HG03060 (cell line): ENCODE data around the gene ASTN2.

Experiments used
- ATAC-seq: cut with Tn5 transposase; IDR thresholded peaks from one replicate; pipeline ENCODE4 v1.9.1; 2021; ENCODE audit warnings: low read depth, moderate number of reproducible peaks; ENCODE audit not compliant: unreplicated experiment

ASTN2 gene

DNA sequence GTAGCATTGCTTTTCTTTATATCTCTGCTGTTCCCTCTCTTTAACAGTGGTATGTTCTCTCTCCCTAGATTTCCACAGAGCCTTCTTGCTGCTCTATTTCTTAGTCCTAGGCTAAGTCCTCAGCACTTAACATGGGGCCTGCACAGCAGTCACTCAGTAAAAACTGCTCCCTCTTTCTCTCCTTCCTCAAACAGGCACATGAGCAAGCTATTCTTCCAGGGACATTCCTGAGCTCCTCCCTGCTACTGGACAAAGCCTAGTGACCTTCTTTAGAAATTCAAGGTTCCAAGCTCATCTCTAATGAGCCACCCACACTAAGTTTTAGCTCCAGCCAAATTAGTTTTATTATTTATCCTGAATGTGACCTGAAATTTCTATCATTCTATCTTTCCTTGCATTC, 688.3 kb downstream of the ASTN2 start:
- no peak for ATAC-seq

DNA sequence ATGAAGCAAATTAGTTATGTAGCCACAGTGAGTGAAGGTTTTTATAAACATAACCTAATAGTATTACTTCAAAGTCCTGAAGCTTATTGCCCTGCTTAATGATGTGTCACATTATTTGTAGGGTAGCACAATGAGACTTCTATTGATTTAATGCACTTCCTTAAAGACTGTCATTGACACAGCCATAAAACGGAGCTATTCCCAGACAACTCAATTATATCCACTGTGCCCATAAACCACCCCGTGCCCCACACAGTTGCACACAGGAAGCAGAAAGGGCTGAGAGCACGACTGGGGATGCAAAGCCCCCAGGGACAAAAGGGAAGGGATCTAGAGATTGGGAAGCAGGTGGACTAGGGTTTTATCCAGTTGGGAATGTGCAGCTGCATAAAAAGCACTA, 690.7 kb downstream of the ASTN2 start:
- ATAC-seq, result no peak

DNA sequence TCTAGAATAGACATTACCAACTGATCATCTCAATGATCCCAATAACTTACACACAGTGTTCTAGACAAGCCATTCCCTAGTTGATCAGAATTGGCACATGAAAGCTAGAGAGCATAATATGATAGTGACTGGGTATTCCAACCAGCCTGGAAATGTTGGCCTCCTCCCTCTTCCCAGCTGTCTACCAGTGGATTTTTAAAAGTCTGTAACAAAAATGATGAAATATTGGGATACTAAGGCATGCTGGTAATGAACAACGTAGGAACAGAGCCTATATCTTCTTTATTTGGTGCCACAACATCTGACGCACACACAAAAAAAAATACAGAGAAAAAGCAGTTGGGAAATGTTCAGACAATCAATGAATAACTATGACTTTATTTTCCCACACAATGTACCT, 692.9 kb downstream of the ASTN2 start:
- ATAC-seq, result no peak

DNA sequence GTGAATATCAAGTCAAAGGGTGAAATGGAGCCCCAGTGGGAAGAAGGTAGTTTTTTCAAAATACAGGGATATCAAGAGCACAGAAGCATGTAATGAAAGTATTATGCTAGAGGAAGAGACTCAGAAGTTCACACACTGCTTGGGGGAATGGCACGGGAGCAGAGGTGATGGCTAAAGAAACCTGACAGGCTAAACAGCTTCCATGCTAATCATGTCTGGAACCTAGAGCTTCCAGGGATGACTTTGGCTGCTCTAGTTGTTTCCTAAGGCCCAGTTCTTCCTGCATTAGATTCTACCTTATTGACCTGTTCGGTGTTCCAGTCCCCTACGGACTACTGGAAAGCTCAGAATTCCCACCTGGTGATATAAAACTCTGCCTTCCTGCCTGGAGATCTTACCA, 693.4 kb downstream of the ASTN2 start:
- no peak for ATAC-seq

DNA sequence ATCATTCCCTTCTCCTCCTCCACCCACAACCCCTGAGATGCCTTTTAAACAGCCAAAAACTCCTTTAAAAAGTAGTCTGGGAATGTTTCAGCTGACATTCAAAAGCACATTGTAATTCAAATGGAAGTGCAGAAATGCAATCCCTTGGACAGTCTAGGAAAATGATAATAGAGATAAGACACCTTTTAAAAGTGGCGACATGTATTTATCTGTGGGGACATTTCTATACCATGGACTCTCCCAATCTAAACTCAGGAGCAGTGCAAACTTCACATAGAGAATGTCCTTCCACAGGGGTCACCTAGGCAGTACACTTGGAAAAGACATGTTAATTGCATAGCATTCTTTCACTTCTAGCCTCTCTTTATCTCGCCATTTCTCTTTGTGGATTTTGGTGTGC, 694.7 kb downstream of the ASTN2 start:
- no peak for ATAC-seq

DNA sequence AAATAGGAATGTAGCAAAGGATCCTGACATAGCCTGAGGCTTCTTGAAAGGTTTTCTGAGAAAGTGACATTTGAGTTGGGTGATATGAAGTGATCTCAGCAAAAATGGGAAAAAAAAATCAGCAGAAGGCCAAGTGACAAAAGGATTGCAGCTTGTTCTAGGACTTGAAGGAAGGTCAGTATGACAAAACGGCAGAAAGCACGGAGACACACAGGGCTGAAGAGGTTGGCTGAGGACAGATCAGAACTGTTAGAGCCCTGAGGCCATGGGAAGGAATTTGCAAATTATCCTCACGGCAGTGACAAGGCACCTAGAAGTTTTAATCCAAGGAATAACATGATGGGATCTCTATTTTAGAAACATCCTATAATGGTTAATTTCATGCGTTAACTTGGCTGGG, 696.7 kb downstream of the ASTN2 start:
- no peak for ATAC-seq

DNA sequence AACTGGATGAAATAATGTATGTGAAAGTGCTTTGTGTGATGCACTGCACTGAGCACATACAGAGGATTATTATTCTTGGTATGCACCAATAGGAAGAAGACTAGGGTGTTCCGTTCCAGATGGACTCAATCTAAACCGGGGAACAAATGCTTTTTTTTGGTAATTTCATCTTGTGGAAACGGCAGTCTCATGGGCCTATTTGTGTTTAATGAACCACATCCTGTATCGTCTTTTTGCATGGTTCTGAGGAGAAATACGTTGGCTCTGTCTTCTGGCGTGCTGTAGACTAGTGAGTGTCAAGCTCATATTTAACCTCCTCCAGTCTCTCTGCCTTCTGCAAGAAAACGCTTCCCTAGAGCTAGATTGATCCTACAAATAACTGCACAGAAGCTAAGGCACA, 697.7 kb downstream of the ASTN2 start:
- no peak for ATAC-seq

DNA sequence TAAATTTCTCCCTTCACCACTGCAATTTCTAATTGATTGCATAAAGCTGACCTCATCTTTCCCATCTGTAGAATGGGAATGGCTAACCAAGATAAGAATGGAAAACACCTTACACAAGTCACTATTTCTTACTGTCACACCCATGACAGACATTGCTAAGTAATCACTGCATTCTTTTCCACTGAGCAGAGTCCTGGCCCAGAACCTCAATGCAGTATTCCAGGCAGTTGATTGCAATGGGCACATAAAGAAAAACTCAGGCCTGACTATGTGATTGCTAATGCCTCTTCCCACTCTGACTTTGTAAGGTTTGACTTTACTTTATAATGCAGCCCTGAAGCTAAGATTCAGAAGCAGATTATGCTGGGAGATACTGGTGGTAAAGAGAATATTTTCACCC, 698.4 kb downstream of the ASTN2 start:
- ATAC-seq, result no peak

DNA sequence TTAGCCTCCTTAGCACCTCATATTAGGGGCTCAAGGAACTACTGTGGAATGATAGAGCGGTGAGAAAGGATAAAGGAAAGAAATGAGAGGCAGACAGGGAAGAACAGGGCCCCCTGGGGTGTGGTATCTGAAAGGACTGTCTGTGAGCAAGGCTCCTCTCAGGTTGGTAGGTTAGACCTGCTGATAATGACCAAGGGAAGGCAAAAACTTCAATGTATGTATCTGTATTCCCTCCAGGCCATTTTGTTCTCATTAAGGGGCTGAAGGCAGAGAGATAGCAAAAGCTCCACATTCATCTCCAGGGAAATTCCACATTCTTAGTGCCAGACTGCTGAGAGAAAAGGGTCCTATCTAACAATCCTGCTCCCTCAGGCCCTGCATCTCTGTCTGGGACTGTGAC, 699.1 kb downstream of the ASTN2 start:
- no peak for ATAC-seq

DNA sequence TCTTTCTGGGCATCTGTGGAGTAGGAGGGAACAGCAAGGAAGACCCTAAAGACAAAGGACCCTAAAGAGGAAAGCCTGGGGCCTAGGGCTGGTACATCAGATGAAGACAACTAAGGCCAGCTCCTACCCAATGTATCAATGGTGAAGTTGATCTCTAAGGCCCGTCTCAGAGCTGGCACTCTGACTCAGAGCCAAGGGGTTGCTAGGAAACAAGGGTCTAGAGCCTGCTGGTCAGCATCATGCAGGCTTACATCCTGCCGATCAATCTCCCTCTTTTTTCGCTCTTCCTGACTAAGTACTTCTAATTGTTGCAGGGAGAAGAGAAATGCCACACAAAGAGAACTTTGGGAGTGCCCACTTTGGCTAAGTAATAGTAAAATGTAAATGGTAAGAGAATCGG, 701.6 kb downstream of the ASTN2 start:
- ATAC-seq, result no peak

DNA sequence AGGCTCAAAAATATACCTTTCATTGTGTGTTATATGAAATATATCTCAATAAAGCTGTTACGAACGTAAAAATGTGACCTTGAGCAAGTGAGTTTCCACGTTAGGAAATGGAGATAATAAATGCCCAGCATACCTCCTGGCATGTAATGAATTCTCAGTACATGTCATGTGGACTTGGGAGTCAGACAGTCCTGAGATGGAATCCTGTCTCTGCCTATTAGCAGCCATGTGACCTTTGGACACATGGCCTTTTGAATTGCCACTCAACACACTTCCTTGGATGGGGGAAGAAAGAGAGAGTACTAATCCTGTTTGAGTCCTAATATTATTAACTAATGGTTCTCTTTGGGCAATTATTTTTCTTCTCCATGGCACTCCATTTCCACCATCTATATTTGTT, 702.1 kb downstream of the ASTN2 start:
- ATAC-seq, result no peak

DNA sequence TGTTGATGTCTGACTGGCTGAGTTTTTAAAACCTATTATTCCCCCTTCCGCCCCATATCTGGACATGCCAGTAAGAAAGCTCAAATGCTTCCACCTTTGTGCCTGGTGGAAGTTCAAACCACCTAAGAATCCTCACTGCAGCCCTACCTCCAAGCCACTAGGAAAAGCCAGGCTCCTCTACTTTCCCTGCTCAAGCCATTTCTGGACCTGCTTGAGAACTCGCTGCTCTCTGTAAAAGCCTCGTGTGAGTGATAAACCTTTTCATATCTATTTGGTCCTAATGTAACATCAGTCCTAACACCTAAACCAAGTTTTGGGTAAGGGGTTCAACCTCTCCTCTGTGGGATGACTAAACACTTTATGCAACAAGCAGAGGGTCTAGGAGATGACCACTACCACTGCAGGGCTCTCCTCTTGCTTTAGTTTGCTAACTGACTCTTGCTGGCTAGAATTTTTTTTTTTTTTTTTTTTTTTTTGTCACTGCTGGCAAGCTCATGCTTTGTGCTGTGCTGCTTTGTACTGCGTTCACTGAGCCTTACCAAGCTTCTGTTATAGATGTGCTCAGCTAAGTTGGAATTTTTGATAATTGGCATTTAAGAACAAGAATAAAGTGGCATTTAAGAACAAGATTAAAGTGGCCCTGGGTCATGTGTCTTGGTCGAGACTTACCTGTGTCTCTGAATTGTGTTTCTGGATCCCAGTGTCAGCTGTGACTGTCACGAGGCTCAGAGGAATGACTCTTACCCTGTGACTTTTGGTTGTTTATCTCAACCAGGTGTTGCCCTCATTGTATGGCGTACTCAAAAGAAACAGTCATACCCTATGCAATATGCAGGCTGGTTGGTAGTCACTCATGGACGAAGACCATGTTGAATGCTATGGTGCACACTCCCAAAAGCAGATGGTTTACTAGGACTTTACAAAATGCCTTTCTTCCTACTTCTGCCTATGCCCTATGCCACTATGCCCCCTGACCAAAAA, 708.3 kb downstream of the ASTN2 start:
- no peak for ATAC-seq

DNA sequence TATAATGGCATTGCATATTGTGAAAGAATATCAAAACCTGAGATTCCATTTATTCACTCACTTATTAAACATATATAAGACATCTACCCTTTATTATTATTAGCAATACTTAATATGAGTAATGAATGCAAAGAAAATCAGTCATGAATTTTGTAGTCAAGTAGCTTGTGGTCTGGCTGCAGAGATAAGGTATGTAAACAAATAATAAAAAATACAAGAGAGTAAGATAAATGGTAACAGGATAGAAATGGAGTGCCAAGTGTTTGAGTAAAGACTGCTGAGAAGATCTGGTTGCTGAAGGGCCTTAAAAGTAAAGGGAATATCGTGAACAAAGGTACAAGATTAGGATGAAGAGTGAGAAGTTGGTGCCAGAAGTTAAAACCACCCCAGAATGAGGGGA, 709.3 kb downstream of the ASTN2 start:
- no peak for ATAC-seq

DNA sequence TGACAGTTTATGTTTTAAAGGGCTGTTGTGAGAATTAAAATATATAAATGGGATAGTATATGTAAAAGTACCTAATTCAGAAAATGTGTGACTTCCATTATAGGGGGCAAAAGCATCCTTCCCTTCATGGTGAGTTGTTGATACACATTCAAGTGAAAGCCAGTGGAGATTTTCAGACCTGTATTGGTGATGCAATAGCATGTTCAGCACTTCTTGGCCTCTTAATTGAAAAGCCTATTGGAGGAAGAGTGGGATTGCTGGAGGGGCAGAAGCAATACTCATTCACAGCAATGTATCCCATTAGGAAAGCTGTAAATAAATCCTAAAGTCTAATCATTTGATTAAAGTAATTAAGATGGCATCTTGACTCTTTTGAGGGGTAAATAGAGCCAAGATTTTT, 710.4 kb downstream of the ASTN2 start:
- ATAC-seq, result no peak

DNA sequence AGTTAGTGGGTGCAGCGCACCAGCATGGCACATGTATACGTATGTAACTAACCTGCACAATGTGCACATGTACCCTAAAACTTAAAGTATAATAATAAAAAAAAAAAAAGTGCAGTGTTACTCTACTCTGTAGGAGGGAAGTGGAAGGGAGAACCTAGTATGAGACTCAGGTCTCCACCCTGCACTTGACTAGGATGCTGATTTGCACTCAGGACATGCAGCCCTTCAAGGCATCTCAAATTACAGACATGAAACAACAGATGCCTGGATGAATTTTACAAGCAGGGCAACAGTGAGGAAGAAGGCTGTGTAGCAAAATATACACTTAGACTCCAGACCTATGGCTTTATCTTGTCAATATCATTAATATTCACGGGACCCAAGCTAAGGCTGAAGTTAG, 711.2 kb downstream of the ASTN2 start:
- no peak for ATAC-seq

DNA sequence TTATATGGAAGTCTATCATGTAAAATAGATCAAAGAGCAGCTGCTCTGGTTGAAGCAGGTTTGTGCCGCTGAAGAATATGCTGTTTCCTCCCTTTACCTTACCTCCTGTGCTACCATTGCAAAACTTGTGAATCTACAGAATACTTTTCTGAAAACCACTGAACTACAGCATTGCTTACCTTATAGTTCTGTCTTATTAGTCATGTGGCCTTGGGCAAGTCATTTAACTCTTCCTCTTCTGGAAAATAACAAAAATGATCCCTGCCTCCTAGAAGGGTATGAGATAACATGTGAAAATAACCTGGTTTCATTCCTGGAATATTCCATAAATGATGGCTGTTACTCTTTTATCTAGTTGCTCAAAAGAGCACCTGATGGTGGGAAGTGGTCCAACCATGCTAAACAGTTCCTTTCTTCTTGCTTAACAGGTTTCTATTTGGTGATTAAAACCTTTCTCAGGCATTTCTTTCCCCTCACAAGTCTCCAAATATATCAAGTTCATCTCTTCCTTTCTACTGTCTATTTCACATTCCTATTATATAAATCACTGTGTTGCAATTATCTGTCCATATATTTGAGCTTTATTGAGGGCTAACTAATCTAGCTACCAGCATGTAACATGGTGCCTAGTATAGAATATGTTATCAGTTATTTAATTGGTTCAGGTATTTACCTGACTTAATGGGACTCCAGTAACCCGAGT, 712.8 kb downstream of the ASTN2 start:
- ATAC-seq, result no peak

DNA sequence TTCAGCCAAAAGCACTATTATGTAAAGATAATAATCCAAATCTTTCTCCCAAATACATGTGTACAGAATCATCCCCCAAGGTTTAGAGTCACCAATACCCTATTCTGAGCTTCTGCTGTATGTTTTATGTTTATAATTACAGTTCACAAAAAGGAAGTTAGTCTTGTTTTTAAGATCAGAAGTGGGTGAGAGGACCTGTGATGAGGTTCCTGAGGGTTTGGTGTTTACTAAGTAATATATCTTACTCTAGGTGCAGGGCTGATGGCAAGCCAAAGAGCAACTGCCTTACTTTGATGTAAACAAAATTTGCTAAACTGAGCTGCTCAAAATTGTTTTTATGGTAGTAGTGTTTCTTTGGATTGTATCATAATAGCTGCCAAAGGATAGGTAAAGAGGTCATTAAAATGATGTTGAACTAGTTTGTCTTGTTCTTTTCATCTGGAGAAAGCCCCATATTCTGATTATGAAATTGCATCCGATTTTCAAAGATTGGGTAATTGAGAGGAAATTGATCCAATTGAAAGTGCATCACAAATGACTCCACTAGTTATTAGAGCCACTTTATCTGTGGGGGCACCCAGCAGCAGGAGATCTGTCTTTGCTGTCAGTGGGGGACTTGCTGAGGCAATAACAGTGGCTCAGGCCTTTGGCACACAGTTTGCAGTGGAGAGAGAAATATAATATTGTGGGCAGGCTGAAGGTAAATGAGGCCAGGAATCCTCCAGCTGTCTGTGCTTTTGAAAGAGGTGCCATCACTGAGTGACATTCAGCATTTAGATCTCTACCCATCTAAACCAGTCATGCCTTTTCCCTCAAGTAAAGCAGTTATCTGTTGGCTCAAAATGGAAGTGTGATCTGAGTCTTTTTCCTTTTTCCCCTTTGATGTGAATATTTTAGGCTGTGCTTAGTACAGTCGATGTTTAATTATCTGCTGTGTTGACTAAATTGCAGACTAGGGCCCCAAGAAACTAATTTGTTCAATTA, 713.7 kb downstream of the ASTN2 start:
- no peak for ATAC-seq

DNA sequence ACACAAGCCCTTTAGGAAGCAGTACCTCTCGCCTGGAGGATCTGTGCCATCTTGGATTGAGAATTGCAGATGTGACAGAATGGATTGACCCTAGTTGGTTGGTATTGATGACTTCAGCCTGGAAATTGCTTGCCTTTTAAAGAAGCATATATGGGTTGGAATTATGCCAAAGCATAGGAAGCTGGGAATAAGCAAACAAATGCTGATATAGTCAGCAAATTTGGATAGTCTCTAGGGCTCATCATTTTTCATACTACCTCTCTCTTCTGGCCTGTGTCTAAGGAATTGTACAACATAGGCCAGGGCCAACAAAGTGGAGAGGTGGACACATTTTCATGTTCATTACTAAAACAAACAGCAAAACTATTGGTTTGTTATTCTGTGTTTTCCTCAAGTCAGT, 714.6 kb downstream of the ASTN2 start:
- no peak for ATAC-seq

DNA sequence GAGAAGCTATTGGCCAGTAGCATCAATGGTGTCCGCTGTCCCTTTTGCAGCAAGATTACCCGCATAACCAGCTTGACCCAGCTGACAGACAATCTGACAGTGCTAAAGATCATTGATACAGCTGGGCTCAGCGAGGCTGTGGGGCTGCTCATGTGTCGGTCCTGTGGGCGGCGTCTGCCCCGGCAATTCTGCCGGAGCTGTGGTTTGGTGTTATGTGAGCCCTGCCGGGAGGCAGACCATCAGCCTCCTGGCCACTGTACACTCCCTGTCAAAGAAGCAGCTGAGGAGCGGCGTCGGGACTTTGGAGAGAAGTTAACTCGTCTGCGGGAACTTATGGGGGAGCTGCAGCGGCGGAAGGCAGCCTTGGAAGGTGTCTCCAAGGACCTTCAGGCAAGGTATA, 717.0 kb downstream of the ASTN2 start:
- no peak for ATAC-seq

DNA sequence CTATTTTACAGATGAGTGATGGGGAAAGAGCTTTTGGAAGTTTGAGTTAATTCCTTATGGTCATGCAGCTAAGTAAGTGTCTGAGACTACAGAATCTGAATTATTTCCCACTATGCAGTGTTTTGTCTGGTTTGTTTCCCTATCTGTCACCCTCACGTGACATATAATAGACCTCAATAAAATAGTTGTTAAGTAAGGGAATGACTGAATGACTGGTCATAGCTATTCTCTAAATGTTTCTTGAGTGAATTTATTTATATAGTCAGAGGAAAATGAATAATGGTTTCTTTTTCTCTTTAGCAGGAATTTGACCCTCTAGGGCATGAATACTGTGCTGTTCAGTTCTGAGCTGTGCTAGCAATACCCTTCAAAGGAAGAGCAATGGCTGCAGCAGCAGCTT, 717.5 kb downstream of the ASTN2 start:
- ATAC-seq, result no peak

DNA sequence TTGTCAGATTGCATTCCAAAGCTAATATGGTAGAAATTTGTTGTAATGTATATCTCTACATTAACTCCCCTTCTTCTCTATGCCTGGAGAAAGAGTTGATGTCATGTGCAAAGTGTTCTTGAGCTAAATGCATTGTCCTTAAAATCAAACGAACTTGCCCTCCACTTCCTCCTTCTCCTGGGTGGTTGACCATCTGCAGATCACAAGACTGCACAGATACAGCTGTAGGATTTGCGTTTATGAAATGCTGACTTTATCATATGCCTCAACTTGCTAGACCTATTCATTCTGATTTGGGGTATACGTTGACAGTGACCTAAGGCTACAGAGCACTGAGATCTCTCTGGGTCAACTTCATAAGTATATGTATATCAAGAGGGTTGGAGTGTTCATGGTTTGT, 719.4 kb downstream of the ASTN2 start:
- ATAC-seq, result no peak
